ENCODE measurements around the gene AIF1L. TPM values are rescaled to one million over a fixed set of nuclear protein-coding genes. Genes with fewer than 3 reads are reported as not detected.

The AIF1L gene
- total and polyA plus RNA-seq, 2 experiments from 2014 or later, result 0.28 TPM; not detected in 1

DNA sequence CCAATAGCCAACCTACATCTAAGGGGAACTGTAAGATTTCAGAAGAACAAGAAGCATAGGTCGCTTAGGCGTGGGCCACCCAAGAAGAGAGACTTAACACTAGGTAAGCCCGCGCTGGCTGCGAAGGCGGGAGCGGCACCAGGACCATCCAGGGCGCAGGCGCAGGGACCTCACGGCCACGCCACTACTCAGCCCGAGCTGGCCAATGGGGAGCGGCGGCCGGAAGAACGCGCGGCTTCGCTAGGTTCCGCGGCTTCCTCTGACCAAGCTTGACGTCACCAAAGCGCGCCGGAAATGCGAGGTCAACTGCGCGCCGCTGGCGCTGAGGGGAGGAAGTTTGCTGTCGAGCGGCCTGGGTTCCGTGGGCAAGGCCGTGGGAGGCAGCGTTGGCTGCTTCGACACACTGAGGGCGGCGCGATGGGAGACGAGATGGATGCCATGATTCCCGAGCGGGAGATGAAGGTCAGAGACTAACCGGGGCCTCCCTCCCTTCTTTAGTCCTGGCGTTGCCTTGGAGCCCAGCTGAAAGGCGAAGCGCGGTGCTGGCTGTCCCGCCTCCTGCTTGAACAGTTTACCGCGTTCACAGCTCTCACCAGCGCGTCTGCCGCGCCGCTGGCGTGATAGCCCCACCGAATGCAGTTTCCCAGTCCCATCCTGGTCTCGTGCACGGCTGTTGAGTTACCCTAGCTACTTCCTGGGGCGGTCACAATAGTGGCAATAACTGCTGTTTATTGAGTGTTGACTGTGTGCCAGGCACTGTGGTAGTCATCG lies 29.1 kb downstream of the AIF1L start, which contains the start of gene NUP214:
Gene NUP214 (plus strand): TSS at position 299 of the 771 bp plus-strand sequence. CDS start 119 bp downstream, at position 418.
- in situ Hi-C loops (cut with MboI), result no loop called here
- WGBS, 2 experiments (ENCODE audit: low coverage in 1 of 2, low lambda C conversion rate in 2 of 2, missing lambda C conversion rate in 2 of 2), result 1% methylated on average over 51 to 61 of the region's 61 CpGs

DNA sequence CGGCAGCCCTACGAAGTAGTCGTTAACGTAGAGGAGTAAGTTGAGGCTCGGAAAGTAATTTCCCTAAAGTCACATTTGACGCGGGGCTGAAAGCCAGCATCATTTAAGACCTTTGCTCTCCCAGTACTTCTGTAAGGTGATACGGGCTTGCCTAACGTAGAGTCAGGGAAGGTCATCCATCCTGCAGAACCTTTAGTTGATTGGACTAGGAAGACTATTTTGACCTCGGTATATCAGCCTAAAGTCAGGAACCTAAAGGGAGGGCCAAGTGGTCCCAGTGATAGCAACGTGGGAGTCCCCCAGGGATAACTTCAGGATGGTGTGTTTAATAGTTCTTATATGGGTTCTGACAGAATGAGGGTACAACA lies 29.7 kb downstream of the AIF1L start:
- no peaks in the 10 kb centered on the region for H3F3A ChIP-seq (ENCODE audit: insufficient read depth)
- TF ChIP-seq EZH2phosphoT487 (IDR thresholded peaks at IDR 0.05; ENCODE audit: insufficient read depth, low read depth) (no peak), EZH2 (IDR thresholded peaks at IDR 0.05; ENCODE audit: insufficient read depth, poor library complexity, severe bottlenecking) (no peak)

More for the DNA sequence above, 29.1 kb downstream of the AIF1L start, which contains the start of gene NUP214:
- H2AFZ ChIP-seq, result peak within 1 kb of the TSS; percentile 100
- H3K9ac ChIP-seq, result peak within 1 kb of the TSS; percentile 94
- H3K4me3 ChIP-seq, result peak within 1 kb of the TSS; percentile 91
- peak; percentile 99 for DNase-seq
- peaks cover 47% of the 10 kb centered on the region for H3K79me2 ChIP-seq (ENCODE audit: insufficient read depth)
- peaks cover 27% of the 10 kb centered on the region for H3K36me3 ChIP-seq (ENCODE audit: low read depth)
- no peaks in the 10 kb centered on the region for H3K9me2 ChIP-seq (ENCODE audit: insufficient read depth)
- H3K27ac ChIP-seq, result peak within 1 kb of the TSS; percentile 76
- H3K27me3 ChIP-seq (replicated peaks; ENCODE audit: insufficient read depth), result no peaks in the 10 kb centered on the region
- H3K4me1 ChIP-seq (ENCODE audit: insufficient read depth), result peaks cover 11% of the 10 kb centered on the region
- H4K20me1 ChIP-seq (ENCODE audit: insufficient read depth), result no peaks in the 10 kb centered on the region
- no peaks in the 10 kb centered on the region for H3K9me3 ChIP-seq (ENCODE audit: low read depth)
- TF ChIP-seq EZH2phosphoT487 (IDR thresholded peaks at IDR 0.05; ENCODE audit: insufficient read depth, low read depth) (no peak), EZH2 (IDR thresholded peaks at IDR 0.05; ENCODE audit: insufficient read depth, poor library complexity, severe bottlenecking) (no peak)
- peak within 1 kb of the TSS; percentile 96 for H3K4me2 ChIP-seq (ENCODE audit: unreplicated experiment)
- no peaks in the 10 kb centered on the region for H3F3A ChIP-seq (ENCODE audit: insufficient read depth)

DNA sequence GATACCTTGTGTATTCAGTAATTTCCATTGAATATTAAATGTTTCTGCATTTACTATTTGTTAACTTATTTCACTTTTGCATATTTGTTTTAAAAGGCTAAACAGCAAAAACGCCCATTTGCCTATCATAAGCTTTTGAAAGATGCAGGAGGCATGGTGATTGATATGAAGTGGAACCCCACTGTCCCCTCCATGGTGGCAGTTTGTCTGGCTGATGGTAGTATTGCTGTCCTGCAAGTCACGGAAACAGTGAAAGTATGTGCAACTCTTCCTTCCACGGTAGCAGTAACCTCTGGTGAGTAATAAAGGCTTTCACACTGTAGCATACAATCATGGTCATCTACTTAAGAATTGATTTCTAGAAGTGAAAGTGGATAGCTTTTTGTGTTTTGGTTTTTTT lies 32.9 kb downstream of the AIF1L start:
- 93 to 98% methylated on average over 3 of the region's 3 CpGs for WGBS, 2 experiments (ENCODE audit: low coverage in 1 of 2, low lambda C conversion rate in 2 of 2, missing lambda C conversion rate in 2 of 2)
- Histone ChIP-seq H3K4me1 (ENCODE audit: insufficient read depth) (peaks cover 11% of the 10 kb centered on the region), H3K4me3 (no peak overlapping the region), H3K9me2 (ENCODE audit: insufficient read depth) (no peaks in the 10 kb centered on the region), H3K27ac (no peak overlapping the region), H3K4me2 (ENCODE audit: unreplicated experiment) (no peak overlapping the region), H4K20me1 (ENCODE audit: insufficient read depth) (no peaks in the 10 kb centered on the region), H2AFZ (no peak overlapping the region), H3K36me3 (ENCODE audit: low read depth) (peaks cover 54% of the 10 kb centered on the region), H3K9me3 (ENCODE audit: low read depth) (no peaks in the 10 kb centered on the region), H3K79me2 (ENCODE audit: insufficient read depth) (peaks cover 53% of the 10 kb centered on the region), H3K27me3 (replicated peaks; ENCODE audit: insufficient read depth) (no peaks in the 10 kb centered on the region), H3F3A (ENCODE audit: insufficient read depth) (no peaks in the 10 kb centered on the region), H3K9ac (no peak overlapping the region)
- TF ChIP-seq EZH2 (IDR thresholded peaks at IDR 0.05; ENCODE audit: insufficient read depth, poor library complexity, severe bottlenecking) (no peak), EZH2phosphoT487 (IDR thresholded peaks at IDR 0.05; ENCODE audit: insufficient read depth, low read depth) (no peak)
- DNase-seq, result no peak
- in situ Hi-C loops (cut with MboI), result no loop called here

More for the DNA sequence above, 29.7 kb downstream of the AIF1L start:
- Histone ChIP-seq H3K9me3 (ENCODE audit: low read depth) (no peaks in the 10 kb centered on the region), H3K4me1 (ENCODE audit: insufficient read depth) (peaks cover 11% of the 10 kb centered on the region), H4K20me1 (ENCODE audit: insufficient read depth) (no peaks in the 10 kb centered on the region), H3K4me3 (peak overlapping the region; percentile 91), H2AFZ (peak overlapping the region; percentile 100), H3K4me2 (ENCODE audit: unreplicated experiment) (peak overlapping the region; percentile 92), H3K27ac (peak overlapping the region; percentile 76), H3K79me2 (ENCODE audit: insufficient read depth) (peaks cover 49% of the 10 kb centered on the region), H3K27me3 (replicated peaks; ENCODE audit: insufficient read depth) (no peaks in the 10 kb centered on the region), H3K9me2 (ENCODE audit: insufficient read depth) (no peaks in the 10 kb centered on the region), H3K36me3 (ENCODE audit: low read depth) (peaks cover 32% of the 10 kb centered on the region), H3K9ac (peak overlapping the region; percentile 94)
- no peak for DNase-seq
- 0 to 1% methylated on average over 11 of the region's 11 CpGs for WGBS, 2 experiments (ENCODE audit: low coverage in 1 of 2, low lambda C conversion rate in 2 of 2, missing lambda C conversion rate in 2 of 2)
- in situ Hi-C loops (cut with MboI), result no loop called here

DNA sequence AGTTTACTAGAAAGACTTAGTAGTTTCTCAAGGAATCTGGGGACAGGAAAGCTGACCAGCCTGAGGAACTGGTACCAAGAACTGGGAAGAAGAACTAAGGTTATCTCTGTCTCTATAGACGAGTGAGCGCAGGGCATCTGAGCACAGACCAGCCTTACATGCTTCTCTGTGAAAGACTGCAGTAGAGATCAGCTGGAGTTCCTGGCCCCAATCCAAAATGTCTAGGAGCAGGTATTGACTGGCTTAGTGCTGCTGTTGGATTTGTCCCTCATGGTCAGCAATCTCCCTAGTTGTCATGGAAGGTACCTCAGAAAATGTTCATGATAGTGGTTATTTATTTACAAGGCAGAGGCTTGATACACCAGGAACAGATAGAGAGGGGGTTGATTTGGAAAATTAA lies 42.3 kb downstream of the AIF1L start:
- no peaks in the 10 kb centered on the region for H3F3A ChIP-seq (ENCODE audit: insufficient read depth)
- H3K9me3 ChIP-seq (ENCODE audit: low read depth), result no peaks in the 10 kb centered on the region
- no peaks in the 10 kb centered on the region for H3K27me3 ChIP-seq (replicated peaks; ENCODE audit: insufficient read depth)
- no peaks in the 10 kb centered on the region for H3K9me2 ChIP-seq (ENCODE audit: insufficient read depth)
- H3K79me2 ChIP-seq (ENCODE audit: insufficient read depth), result peaks cover 8% of the 10 kb centered on the region; the same call in 1 of the 2 replicates
- DNase-seq, result no peak
- peaks cover 82% of the 10 kb centered on the region for H3K36me3 ChIP-seq (ENCODE audit: low read depth)
- H3K4me2 ChIP-seq (ENCODE audit: unreplicated experiment), result no peak overlapping the region
- TF ChIP-seq EZH2 (IDR thresholded peaks at IDR 0.05; ENCODE audit: insufficient read depth, poor library complexity, severe bottlenecking), result no peak
- TF ChIP-seq EZH2phosphoT487 (IDR thresholded peaks at IDR 0.05; ENCODE audit: insufficient read depth, low read depth), result no peak
- H2AFZ ChIP-seq, result no peak overlapping the region
- H3K4me1 ChIP-seq (ENCODE audit: insufficient read depth), result no peaks in the 10 kb centered on the region
- in situ Hi-C loops (cut with MboI), result no loop called here
- H3K27ac ChIP-seq, result no peak overlapping the region
- H3K4me3 ChIP-seq, result no peak overlapping the region
- WGBS, 2 experiments (ENCODE audit: low coverage in 1 of 2, low lambda C conversion rate in 2 of 2, missing lambda C conversion rate in 2 of 2), result 98 to 100% methylated on average over 2 of the region's 2 CpGs
- no peaks in the 10 kb centered on the region for H4K20me1 ChIP-seq (ENCODE audit: insufficient read depth)
- no peak overlapping the region for H3K9ac ChIP-seq
